Measurements from ENCODE around the gene CYTH1. TPM values are rescaled to one million over a fixed set of nuclear protein-coding genes. Genes with fewer than 3 reads are reported as not detected.

CYTH1 gene
- total RNA-seq, 2 donors from 2014 or later = 54.6 to 68.9 TPM

DNA sequence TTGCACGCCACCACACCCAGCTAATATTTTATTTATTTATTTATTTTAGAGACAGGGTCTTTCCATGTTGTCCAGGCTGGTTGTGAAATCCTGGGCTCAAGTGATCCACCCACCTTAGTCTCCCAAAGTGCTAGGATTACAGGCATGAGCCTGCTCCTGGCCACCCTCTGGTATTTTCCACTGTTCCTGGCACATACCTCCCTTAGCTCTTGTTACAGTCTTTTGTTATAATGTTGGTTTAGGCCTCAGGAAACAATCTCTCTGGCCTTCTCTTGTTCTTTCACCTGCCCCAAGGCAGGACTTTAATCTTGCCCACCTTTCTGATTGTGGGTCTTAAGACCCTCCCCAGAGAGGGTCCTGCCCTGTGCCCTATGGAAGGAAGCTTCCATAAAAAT, 3.6 kb upstream of the CYTH1 start:
- H3K9me3 ChIP-seq = no peaks in the 10 kb centered on the region
- no peak overlapping the region for H3K27ac ChIP-seq
- no peaks in the 10 kb centered on the region for H3K27me3 ChIP-seq
- peaks cover 14% of the 10 kb centered on the region for H3K4me1 ChIP-seq
- DNase-seq = no peak
- TF ChIP-seq, protein P1, sequence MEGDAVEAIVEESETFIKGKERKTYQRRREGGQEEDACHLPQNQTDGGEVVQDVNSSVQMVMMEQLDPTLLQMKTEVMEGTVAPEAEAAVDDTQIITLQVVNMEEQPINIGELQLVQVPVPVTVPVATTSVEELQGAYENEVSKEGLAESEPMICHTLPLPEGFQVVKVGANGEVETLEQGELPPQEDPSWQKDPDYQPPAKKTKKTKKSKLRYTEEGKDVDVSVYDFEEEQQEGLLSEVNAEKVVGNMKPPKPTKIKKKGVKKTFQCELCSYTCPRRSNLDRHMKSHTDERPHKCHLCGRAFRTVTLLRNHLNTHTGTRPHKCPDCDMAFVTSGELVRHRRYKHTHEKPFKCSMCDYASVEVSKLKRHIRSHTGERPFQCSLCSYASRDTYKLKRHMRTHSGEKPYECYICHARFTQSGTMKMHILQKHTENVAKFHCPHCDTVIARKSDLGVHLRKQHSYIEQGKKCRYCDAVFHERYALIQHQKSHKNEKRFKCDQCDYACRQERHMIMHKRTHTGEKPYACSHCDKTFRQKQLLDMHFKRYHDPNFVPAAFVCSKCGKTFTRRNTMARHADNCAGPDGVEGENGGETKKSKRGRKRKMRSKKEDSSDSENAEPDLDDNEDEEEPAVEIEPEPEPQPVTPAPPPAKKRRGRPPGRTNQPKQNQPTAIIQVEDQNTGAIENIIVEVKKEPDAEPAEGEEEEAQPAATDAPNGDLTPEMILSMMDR (IDR thresholded peaks at IDR 0.05) = no peak
- intact Hi-C loops (cut with DNase I) = no loop called here
- no peaks in the 10 kb centered on the region for H3K36me3 ChIP-seq
- H3K9ac ChIP-seq (ENCODE audit: low read depth in 2 of 2, low read length in 2 of 2) = no peak overlapping the region
- no peak overlapping the region for H3K4me3 ChIP-seq

DNA sequence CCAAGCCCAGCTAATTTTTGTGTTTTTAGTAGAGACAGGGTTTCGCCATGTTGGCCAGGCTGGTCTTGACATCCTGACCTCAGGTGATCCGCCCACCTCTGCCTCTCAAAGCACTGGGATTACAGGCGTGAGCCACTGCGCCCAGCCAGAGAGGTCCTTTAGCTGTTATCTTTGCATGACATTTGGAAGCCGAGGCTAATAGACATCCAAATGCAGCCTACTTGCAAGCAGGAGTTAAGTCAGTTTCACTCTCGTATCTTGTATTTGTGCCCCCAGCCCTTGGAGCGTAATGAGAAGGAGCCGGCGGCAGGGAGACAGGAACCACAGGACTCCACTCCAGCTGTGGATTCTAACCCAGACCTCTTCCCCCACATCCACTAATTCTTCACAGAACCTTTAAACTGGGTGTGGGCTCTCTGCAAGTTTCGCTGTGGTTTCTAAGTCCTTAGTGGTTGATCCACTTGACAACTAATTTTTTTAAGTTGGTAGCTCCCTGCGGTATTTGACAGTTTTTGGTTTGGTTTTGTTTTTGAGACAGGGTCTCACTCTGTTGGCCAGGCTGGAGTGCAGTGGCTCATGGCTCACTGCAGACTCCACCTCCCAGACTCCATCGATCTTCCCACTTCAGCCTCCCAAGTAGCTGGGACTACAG, 3.1 kb upstream of the CYTH1 start:
- H3K36me3 ChIP-seq = no peaks in the 10 kb centered on the region
- no peak overlapping the region for H3K9ac ChIP-seq (ENCODE audit: low read depth in 2 of 2, low read length in 2 of 2)
- no peak overlapping the region for H3K27ac ChIP-seq
- no peak overlapping the region for H3K4me3 ChIP-seq
- no peak for DNase-seq
- no peaks in the 10 kb centered on the region for H3K9me3 ChIP-seq
- TF ChIP-seq, protein P1 (IDR thresholded peaks at IDR 0.05) = no peak
- no peaks in the 10 kb centered on the region for H3K27me3 ChIP-seq
- intact Hi-C loops (cut with DNase I) = no loop called here
- H3K4me1 ChIP-seq = peaks cover 16% of the 10 kb centered on the region

DNA sequence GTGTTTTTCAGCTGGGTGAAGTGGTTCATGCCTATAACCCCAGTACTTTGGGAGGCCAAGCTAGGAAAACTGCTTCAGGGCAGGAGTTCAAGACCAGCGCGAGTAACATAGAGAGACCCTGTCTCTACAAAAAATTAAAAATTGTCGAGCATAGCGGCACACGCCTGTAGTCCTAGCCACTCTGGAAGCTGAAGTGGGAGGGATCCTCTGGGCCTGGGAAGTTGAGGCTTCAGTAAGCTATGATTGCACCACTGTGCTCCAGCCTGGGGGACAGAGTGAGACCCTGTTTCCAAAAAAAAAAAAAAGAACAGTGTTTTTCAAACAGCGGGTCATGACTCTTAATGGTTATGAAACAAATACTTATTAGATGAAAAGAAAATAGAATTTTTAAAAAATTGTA, 2.3 kb upstream of the CYTH1 start:
- Histone ChIP-seq H3K9ac (ENCODE audit: low read depth in 2 of 2, low read length in 2 of 2) (no peak overlapping the region), H3K4me3 (no peak overlapping the region), H3K9me3 (no peaks in the 10 kb centered on the region), H3K27me3 (no peaks in the 10 kb centered on the region), H3K4me1 (peaks cover 10% of the 10 kb centered on the region), H3K27ac (no peak overlapping the region), H3K36me3 (no peaks in the 10 kb centered on the region)
- TF ChIP-seq, protein P1 (IDR thresholded peaks at IDR 0.05) = no peak
- DNase-seq = no peak
- intact Hi-C loops (cut with DNase I) = no loop called here

DNA sequence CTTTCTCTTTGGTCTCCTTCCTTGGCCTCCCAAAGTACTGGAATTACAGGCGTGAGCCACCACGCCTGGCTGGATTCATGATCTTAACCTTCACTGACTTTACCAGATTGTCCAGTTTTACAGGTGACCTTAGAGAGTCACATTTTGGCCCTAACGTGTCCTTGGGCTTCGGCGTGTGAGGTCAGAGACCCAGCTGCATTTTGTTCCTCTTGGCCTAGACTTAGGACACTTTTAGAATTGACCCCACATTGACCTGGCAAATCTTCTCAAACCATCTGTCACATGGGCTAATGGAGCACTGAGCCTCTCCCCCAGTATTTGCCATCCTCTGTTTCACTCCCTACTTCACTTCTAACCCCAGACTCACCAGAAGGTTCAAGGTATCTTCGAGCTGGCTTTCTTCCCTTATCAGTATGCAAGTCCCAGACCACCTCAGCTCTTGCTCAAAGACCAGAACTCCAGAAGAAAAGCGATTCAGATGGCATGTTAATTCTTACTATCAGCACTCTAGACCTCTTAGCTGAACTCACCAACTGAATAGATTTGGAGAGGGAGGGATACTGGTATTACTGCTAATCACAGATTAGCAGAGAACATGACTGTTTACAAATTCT, 1.7 kb upstream of the CYTH1 start:
- TF ChIP-seq, protein P1 (IDR thresholded peaks at IDR 0.05) = no peak
- no peak overlapping the region for H3K27ac ChIP-seq
- no peaks in the 10 kb centered on the region for H3K9me3 ChIP-seq
- H3K27me3 ChIP-seq = no peaks in the 10 kb centered on the region
- H3K4me3 ChIP-seq = no peak overlapping the region
- DNase-seq = no peak
- H3K9ac ChIP-seq (ENCODE audit: low read depth in 2 of 2, low read length in 2 of 2) = no peak overlapping the region
- peaks cover 7% of the 10 kb centered on the region for H3K4me1 ChIP-seq
- intact Hi-C loops (cut with DNase I) = no loop called here
- H3K36me3 ChIP-seq = no peaks in the 10 kb centered on the region

DNA sequence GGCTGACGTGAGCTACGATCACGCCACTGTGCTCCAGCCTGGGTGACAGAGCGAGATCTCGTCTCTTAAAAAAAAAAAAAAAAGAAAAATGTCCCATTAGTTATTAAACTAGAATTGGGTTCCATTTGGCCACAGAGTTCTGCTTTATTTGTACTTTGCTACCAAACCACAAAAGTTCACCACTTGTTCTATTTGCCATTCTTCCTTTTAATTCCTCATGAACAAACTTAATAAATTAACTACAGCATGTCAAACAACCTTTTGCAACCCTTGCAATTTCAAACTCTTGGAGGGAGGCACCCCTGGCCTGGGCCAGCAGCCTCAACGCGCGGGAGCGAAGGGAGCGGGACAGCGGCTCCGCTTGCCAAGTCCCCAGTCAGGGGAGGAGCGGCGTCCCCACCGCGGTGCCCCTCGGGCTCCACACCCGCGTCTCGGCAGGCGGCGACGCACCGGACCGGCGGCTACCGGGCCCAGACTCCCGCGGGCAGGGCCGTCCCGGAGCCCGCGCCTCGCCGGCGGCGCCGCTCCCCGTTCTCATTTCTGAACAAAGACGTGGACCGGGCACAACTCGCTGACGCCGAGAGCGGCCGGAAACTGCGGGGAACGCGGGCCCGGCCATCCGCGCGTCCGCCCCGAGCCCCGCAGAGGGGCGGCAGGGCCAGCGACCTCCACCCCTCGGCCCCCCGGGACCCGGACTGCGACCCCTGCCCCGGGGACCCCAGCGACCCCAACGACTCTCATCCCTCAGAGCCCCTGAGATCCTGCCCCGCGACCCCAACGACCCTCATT, 775 bp downstream of the CYTH1 start:
- intact Hi-C loops (cut with DNase I) = no loop called here
- peak; percentile 46 for DNase-seq
- H3K27ac ChIP-seq = peak overlapping the region; percentile 87
- no peaks in the 10 kb centered on the region for H3K36me3 ChIP-seq
- no peaks in the 10 kb centered on the region for H3K27me3 ChIP-seq
- peaks cover 7% of the 10 kb centered on the region for H3K4me1 ChIP-seq
- TF ChIP-seq, protein P1 (IDR thresholded peaks at IDR 0.05) = no peak
- no peaks in the 10 kb centered on the region for H3K9me3 ChIP-seq
- peak overlapping the region; percentile 86 for H3K4me3 ChIP-seq
- H3K9ac ChIP-seq (ENCODE audit: low read depth in 2 of 2, low read length in 2 of 2) = peak overlapping the region; percentile 76 to 88

Data from colonic mucosa (tissue), 4 donors.